H9 (cell line): ENCODE measurements around the gene KCNN3. TPM values are rescaled to one million over a fixed set of nuclear protein-coding genes. Genes with fewer than 3 reads are reported as not detected.

Source experiments
- DNase-seq: peaks from one replicate; pipeline ENCODE4 v3.0.0-alpha.2; 2017
- H2AFZ ChIP-seq: one replicate; pipeline ENCODE4 v1.6.1; 2013; ENCODE audit warnings: mild to moderate bottlenecking, low read length, control low read depth, moderate library complexity
- H2AK5ac ChIP-seq: 2 replicates; pipeline ENCODE4 v1.6.1; 2013; ENCODE audit warnings: low read length, control low read depth, mixed read lengths; ENCODE audit not compliant: insufficient read length
- H2BK120ac ChIP-seq: one replicate; pipeline ENCODE4 v1.6.1; 2013; ENCODE audit warnings: low read depth, mild to moderate bottlenecking, low read length, control low read depth, inconsistent platforms; ENCODE audit not compliant: poor library complexity, severe bottlenecking
- H2BK12ac ChIP-seq: 2 replicates; pipeline ENCODE4 v1.6.1; 2013; ENCODE audit warnings: low read length, control low read depth, mixed read lengths, low read depth; ENCODE audit not compliant: insufficient read length
- H2BK15ac ChIP-seq: 2 replicates; pipeline ENCODE4 v1.6.1; 2013; ENCODE audit warnings: low read depth, low read length, control low read depth
- H2BK20ac ChIP-seq: one replicate; pipeline ENCODE4 v1.6.1; 2013; ENCODE audit warnings: low read depth, mild to moderate bottlenecking, low read length, control low read depth, inconsistent platforms; ENCODE audit not compliant: poor library complexity, severe bottlenecking
- H2BK5ac ChIP-seq: 2 replicates; pipeline ENCODE4 v1.6.1; 2013; ENCODE audit warnings: low read length, control low read depth, mixed read lengths; ENCODE audit not compliant: insufficient read length
- H3K14ac ChIP-seq: 2 replicates; pipeline ENCODE4 v1.6.1; 2013; ENCODE audit warnings: low read length, control low read depth; ENCODE audit not compliant: insufficient read depth
- H3K18ac ChIP-seq: 2 replicates; pipeline ENCODE4 v1.6.1; 2013; ENCODE audit warnings: low read depth, mild to moderate bottlenecking, mixed read lengths, low read length, control low read depth; ENCODE audit not compliant: insufficient read length
- H3K23ac ChIP-seq: 2 replicates; pipeline ENCODE4 v1.6.1; 2013; ENCODE audit warnings: low read length, control low read depth, mixed read lengths, low read depth; ENCODE audit not compliant: insufficient read length
- H3K23me2 ChIP-seq: 2 replicates; pipeline ENCODE4 v1.6.1; 2013; ENCODE audit warnings: low read depth, mild to moderate bottlenecking, mixed read lengths, low read length, control low read depth; ENCODE audit not compliant: insufficient read length, poor library complexity, severe bottlenecking
- H3K27ac ChIP-seq: 2 replicates; pipeline ENCODE4 v1.5.1; 2013; ENCODE audit warnings: low read length, control low read depth, mixed read lengths, low read depth; ENCODE audit not compliant: insufficient read length
- H3K27me3 ChIP-seq: 2 replicates; pipeline ENCODE4 v1.6.1; 2013; ENCODE audit warnings: low read length, control low read depth, inconsistent platforms; ENCODE audit not compliant: insufficient read depth
- H3K4ac ChIP-seq: 2 replicates; pipeline ENCODE4 v1.6.1; 2013; ENCODE audit warnings: low read depth, mild to moderate bottlenecking, control low read depth, inconsistent platforms, low read length, moderate library complexity
- H3K4me1 ChIP-seq: 2 replicates; pipeline ENCODE4 v1.6.1; 2013; ENCODE audit warnings: low read length, control low read depth, inconsistent platforms; ENCODE audit not compliant: insufficient read depth
- H3K4me2 ChIP-seq: 2 replicates; pipeline ENCODE4 v1.6.1; 2013; ENCODE audit warnings: low read length, control low read depth, mixed read lengths; ENCODE audit not compliant: insufficient read length, insufficient read depth
- H3K56ac ChIP-seq: 2 replicates; pipeline ENCODE4 v1.6.1; 2013; ENCODE audit warnings: low read depth, mild to moderate bottlenecking, mixed read lengths, low read length, control low read depth; ENCODE audit not compliant: insufficient read length
- H3K79me1 ChIP-seq: 2 replicates; pipeline ENCODE4 v1.6.1; 2013; ENCODE audit warnings: low read depth, mild to moderate bottlenecking, moderate library complexity, low read length, control low read depth, inconsistent platforms; ENCODE audit not compliant: insufficient read depth, poor library complexity, severe bottlenecking
- H3K79me2 ChIP-seq: 2 replicates; pipeline ENCODE4 v1.6.1; 2013; ENCODE audit warnings: low read length, control low read depth, inconsistent platforms; ENCODE audit not compliant: insufficient read depth
- H3K9ac ChIP-seq: 2 replicates; pipeline ENCODE4 v1.6.1; 2013; ENCODE audit warnings: low read length, control low read depth, mixed read lengths; ENCODE audit not compliant: insufficient read length; ENCODE audit errors: extremely low read depth
- H3K9me3 ChIP-seq: one replicate; pipeline ENCODE4 v1.6.1; 2013; ENCODE audit warnings: low read depth, low read length, inconsistent platforms; ENCODE audit not compliant: control insufficient read depth
- H3T11ph ChIP-seq: one replicate; pipeline ENCODE4 v1.6.1; 2013; ENCODE audit warnings: mild to moderate bottlenecking, low read length, control low read depth, inconsistent platforms
- H4K20me1 ChIP-seq: one replicate; pipeline ENCODE4 v1.6.1; 2013; ENCODE audit not compliant: control insufficient read depth, insufficient read length, insufficient read depth
- H4K5ac ChIP-seq: 2 replicates; pipeline ENCODE4 v1.6.1; 2013; ENCODE audit warnings: low read depth, mild to moderate bottlenecking, mixed read lengths, low read length, control low read depth; ENCODE audit not compliant: insufficient read length
- H4K8ac ChIP-seq: replicated peaks from 2 replicates; pipeline ENCODE4 v1.6.1; 2013; ENCODE audit warnings: low read length, control low read depth, mixed read lengths, low read depth; ENCODE audit not compliant: insufficient read length
- H4K91ac ChIP-seq: 2 replicates; pipeline ENCODE4 v1.6.1; 2013; ENCODE audit warnings: low read depth, mild to moderate bottlenecking, moderate library complexity, mixed read lengths, low read length, control low read depth; ENCODE audit not compliant: insufficient read length
- H3K27ac Mint-ChIP-seq, 3 experiments: 2 replicates in 2 of 3; 3 replicates in 1 of 3; pipeline ENCODE4 v1.8.0; 2020 to 2021; ENCODE audit warnings: mixed read lengths in 3 of 3, mild to moderate bottlenecking in 1 of 3, moderate library complexity in 1 of 3
- H3K27me3 Mint-ChIP-seq: 2 replicates; pipeline ENCODE4 v1.8.0; 2021; ENCODE audit warnings: low read depth, mild to moderate bottlenecking, moderate library complexity, mixed read lengths
- H3K36me3 Mint-ChIP-seq, 3 experiments: 2 replicates in 2 of 3; 3 replicates in 1 of 3; pipeline ENCODE4 v1.8.0; 2020 to 2021; ENCODE audit warnings: low read depth in 3 of 3, mixed read lengths in 3 of 3; ENCODE audit not compliant: insufficient read depth in 1 of 3
- H3K4me1 Mint-ChIP-seq, 2 experiments: 2 replicates each; pipeline ENCODE4 v1.8.0; 2020; ENCODE audit warnings: mixed read lengths in 2 of 2
- H3K4me3 Mint-ChIP-seq, 2 experiments: 2 replicates in 1 of 2; 3 replicates in 1 of 2; pipeline ENCODE4 v1.8.0; 2020 to 2021; ENCODE audit warnings: mild to moderate bottlenecking in 2 of 2, mixed read lengths in 2 of 2, moderate library complexity in 1 of 2
- H3K9me3 Mint-ChIP-seq, 2 experiments: 2 replicates in 1 of 2; 3 replicates in 1 of 2; pipeline ENCODE4 v1.8.0; 2020; ENCODE audit warnings: mild to moderate bottlenecking in 2 of 2, mixed read lengths in 2 of 2, moderate library complexity in 1 of 2
- CTCF ChIP-seq: fragments of 200-600 bp; sonication (generic); conservative IDR thresholded peaks from 3 replicates; pipeline ENCODE4 v1.8.0; 2021; ENCODE audit warnings: antibody characterized with exemption, mild to moderate bottlenecking
- WGBS: extraction: QIAGEN DNeasy Blood & Tissue Kit; methylation state at CpG from one replicate; pipeline ENCODE4 v1.1.7; 2013; ENCODE audit warnings: missing lambda C conversion rate, low lambda C conversion rate, mixed read lengths; ENCODE audit not compliant: insufficient read length; ENCODE audit errors: extremely low coverage; 5-methylcytosine and 5-hydroxymethylcytosine counted together
- total RNA-seq: library from RNA; stranded (reverse); gene quantifications from 2 replicates; pipeline ENCODE4 v1.2.1, GENCODE V29; 2021

KCNN3 gene
- total RNA-seq, 1 experiment from 2014 or later: 0.83 TPM

- H3K4me2 ChIP-seq: no peak overlapping the region
- WGBS: no CpG with 5 or more reads among the region's 9 CpGs
These were observed 31.1 kb downstream of the KCNN3 start for GRCh38 chr1:154838988-154839387.

More at GRCh38 chr1:154838988-154839387, 31.1 kb downstream of the KCNN3 start:
- Histone ChIP-seq H3K56ac (no peak overlapping the region), H2AFZ (no peak overlapping the region), H2AK5ac (no peak overlapping the region), H4K20me1 (no peaks in the 10 kb centered on the region), H3K79me1 (no peaks in the 10 kb centered on the region), H3K27me3 (no peaks in the 10 kb centered on the region), H4K91ac (no peak overlapping the region), H3K23ac (peak overlapping the region; percentile 42), H4K8ac (no peak overlapping the region), H3K23me2 (no peaks in the 10 kb centered on the region), H3K4me1 (no peaks in the 10 kb centered on the region), H4K5ac (no peak overlapping the region), H2BK12ac (no peak overlapping the region), H3K4ac (no peak overlapping the region), H3T11ph (no peak overlapping the region), H2BK5ac (no peak overlapping the region), H3K14ac (no peak overlapping the region), H3K79me2 (no peaks in the 10 kb centered on the region), H3K18ac (no peak overlapping the region), H2BK120ac (no peak overlapping the region), H2BK20ac (no peak overlapping the region), H3K9ac (no peak overlapping the region), H3K9me3 (no peaks in the 10 kb centered on the region), H3K27ac (no peak overlapping the region), H2BK15ac (no peak overlapping the region)
- H3K36me3 Mint-ChIP-seq: no peaks in the 10 kb centered on the region
- H3K27ac Mint-ChIP-seq: no peak overlapping the region
- no peaks in the 10 kb centered on the region; the same call in 1 of the 2 replicates for H3K27me3 Mint-ChIP-seq
- TF ChIP-seq CTCF: no peak
- no peak overlapping the region for H3K4me3 Mint-ChIP-seq
- peaks cover 15 to 34% of the 10 kb centered on the region in 2 experiments for H3K4me1 Mint-ChIP-seq
- no peaks in the 10 kb centered on the region for H3K9me3 Mint-ChIP-seq
- DNase-seq: no peak
